Measurements from ENCODE around the gene CALR. TPM values are rescaled to one million over a fixed set of nuclear protein-coding genes. Genes with fewer than 3 reads are reported as not detected.

Gene CALR
- total and polyA plus RNA-seq, 9 of the 15 experiments (the other 6 are each of a cell fraction or from before 2014, with no cell fraction given) = 126 to 811 (median 642) TPM

DNA sequence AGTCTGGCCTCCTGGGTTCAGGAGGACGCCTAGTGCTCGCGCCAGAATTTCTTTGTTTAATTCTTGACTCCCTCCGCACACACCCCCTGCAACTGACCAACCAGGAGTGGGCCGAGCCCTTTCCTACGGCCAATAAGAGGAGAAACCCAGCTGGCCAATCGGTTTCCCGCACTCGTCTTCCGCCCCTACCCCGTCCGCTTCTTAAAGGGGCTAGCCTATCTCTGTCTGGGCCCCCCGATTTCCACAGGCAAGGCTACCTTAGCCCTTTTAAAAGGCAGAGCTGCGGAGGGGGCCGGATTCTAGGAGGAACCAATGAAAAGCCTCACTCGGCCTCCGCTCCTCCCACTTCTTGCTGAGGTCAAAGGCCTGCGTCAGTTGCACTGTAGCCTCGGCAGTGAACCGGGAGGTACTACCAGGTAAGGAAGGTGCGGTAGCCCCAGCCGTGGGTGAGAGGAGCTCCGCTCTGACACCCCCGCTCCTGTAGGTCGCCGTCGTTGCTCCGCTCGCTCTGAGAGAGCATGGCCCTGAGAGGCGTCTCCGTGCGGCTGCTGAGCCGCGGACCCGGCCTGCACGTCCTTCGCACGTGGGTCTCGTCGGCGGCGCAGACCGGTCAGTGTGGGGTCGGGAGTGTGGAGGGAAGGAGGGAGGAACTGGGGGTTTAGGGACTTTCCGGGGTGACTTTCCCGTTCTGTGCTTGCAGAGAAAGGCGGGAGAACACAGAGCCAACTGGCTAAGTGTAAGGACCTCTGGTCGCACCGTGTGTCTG is 47.4 kb upstream of the CALR start, which contains the start of gene GCDH (continued):
- peak; percentile 57; the same call in 1 of the 2 replicates for TF ChIP-seq JUN (IDR thresholded peaks at IDR 0.05; ENCODE audit: borderline replicate concordance, low read depth, low read length)
- peak; percentile 94; the same call in 1 of the 2 replicates for TF ChIP-seq JUN (CRISPR knock-in tag; IDR thresholded peaks at IDR 0.05; ENCODE audit: borderline replicate concordance)
- TF ChIP-seq, protein P1, sequence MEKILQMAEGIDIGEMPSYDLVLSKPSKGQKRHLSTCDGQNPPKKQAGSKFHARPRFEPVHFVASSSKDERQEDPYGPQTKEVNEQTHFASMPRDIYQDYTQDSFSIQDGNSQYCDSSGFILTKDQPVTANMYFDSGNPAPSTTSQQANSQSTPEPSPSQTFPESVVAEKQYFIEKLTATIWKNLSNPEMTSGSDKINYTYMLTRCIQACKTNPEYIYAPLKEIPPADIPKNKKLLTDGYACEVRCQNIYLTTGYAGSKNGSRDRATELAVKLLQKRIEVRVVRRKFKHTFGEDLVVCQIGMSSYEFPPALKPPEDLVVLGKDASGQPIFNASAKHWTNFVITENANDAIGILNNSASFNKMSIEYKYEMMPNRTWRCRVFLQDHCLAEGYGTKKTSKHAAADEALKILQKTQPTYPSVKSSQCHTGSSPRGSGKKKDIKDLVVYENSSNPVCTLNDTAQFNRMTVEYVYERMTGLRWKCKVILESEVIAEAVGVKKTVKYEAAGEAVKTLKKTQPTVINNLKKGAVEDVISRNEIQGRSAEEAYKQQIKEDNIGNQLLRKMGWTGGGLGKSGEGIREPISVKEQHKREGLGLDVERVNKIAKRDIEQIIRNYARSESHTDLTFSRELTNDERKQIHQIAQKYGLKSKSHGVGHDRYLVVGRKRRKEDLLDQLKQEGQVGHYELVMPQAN (IDR thresholded peaks at IDR 0.05; ENCODE audit: borderline replicate concordance) = peak; percentile 100
- TF ChIP-seq RBBP5 (IDR thresholded peaks at IDR 0.05; ENCODE audit: borderline replicate concordance, insufficient read depth, low read length, poor library complexity, severe bottlenecking) = peak; percentile 99
- TF ChIP-seq CXXC5 (CRISPR knock-in tag; IDR thresholded peaks at IDR 0.05) = peak; percentile 37; the same call in 1 of the 2 replicates
- TF ChIP-seq SAP30 (IDR thresholded peaks at IDR 0.05; ENCODE audit: borderline replicate concordance, insufficient read depth, low read depth, low read length, poor library complexity, severe bottlenecking) = peak; percentile 99
- 0 out of 2 replicates have a peak, but pooled peaks have one; percentile 1 for TF ChIP-seq POLR2AphosphoS5 (IDR thresholded peaks at IDR 0.05; ENCODE audit: control insufficient read depth, insufficient read depth, low read depth, low read length)
- TF ChIP-seq, protein P2, sequence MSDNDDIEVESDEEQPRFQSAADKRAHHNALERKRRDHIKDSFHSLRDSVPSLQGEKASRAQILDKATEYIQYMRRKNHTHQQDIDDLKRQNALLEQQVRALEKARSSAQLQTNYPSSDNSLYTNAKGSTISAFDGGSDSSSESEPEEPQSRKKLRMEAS (CRISPR knock-in tag; IDR thresholded peaks at IDR 0.05) = peak; percentile 97
- TF ChIP-seq NUFIP1 (IDR thresholded peaks at IDR 0.05; ENCODE audit: partially characterized antibody) = no peak
- peak in 1 of 2 experiments; percentile 72; a peak in 1 of 4 replicates for TF ChIP-seq FOXA3 (CRISPR knock-in tag; conservative IDR thresholded peaks at IDR 0.05 in 1 of 2, IDR thresholded peaks at IDR 0.05 in 1 of 2)
- peak; percentile 57 for TF ChIP-seq ZFX (CRISPR knock-in tag; IDR thresholded peaks at IDR 0.05)
- 0 out of 4 replicates have a peak, but pooled peaks of 1 of the 2 experiments have one; percentile 16 for TF ChIP-seq SRF (CRISPR knock-in tag; IDR thresholded peaks at IDR 0.05)
- peak; percentile 99 for TF ChIP-seq C11orf30 (IDR thresholded peaks at IDR 0.05; ENCODE audit: low read depth)
- peak; percentile 58 for TF ChIP-seq CHD2 (IDR thresholded peaks at IDR 0.05; ENCODE audit: low read depth, low read length)
- peak; percentile 72; the same call in 1 of the 2 replicates for TF ChIP-seq FOXP1 (CRISPR knock-in tag; IDR thresholded peaks at IDR 0.05)
- peak; percentile 33 for TF ChIP-seq EGR1 (conservative IDR thresholded peaks at IDR 0.05)
- TF ChIP-seq, protein P3, sequence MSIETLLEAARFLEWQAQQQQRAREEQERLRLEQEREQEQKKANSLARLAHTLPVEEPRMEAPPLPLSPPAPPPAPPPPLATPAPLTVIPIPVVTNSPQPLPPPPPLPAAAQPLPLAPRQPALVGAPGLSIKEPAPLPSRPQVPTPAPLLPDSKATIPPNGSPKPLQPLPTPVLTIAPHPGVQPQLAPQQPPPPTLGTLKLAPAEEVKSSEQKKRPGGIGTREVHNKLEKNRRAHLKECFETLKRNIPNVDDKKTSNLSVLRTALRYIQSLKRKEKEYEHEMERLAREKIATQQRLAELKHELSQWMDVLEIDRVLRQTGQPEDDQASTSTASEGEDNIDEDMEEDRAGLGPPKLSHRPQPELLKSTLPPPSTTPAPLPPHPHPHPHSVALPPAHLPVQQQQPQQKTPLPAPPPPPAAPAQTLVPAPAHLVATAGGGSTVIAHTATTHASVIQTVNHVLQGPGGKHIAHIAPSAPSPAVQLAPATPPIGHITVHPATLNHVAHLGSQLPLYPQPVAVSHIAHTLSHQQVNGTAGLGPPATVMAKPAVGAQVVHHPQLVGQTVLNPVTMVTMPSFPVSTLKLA (conservative IDR thresholded peaks at IDR 0.05) = peak; percentile 93 to 98
- no peak for TF ChIP-seq SPI1 (IDR thresholded peaks at IDR 0.05; ENCODE audit: borderline replicate concordance, low read depth, low read length)
- TF ChIP-seq ZC3H11A (IDR thresholded peaks at IDR 0.05; ENCODE audit: low read depth, low read length) = 0 out of 2 replicates have a peak, but pooled peaks have one; percentile 70
- TF ChIP-seq, protein P4, sequence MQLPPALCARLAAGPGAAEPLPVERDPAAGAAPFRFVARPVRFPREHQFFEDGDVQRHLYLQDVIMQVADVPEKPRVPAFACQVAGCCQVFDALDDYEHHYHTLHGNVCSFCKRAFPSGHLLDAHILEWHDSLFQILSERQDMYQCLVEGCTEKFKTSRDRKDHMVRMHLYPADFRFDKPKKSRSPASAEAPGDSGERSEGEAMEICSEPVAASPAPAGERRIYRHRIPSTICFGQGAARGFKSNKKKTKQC (CRISPR knock-in tag; IDR thresholded peaks at IDR 0.05) = peak; percentile 93
- TF ChIP-seq SUPT5H (IDR thresholded peaks at IDR 0.05) = peak; percentile 10
